HG03460 (cell line): ENCODE results near the gene TOMM6.
A peak's percentile ranks its signal among the peaks of the same experiment; 100 is the strongest.
"Not testable (repeated sequence)": the region's sequence is repeated elsewhere in the genome, so short reads cannot be mapped to it uniquely, and the experiment has no call there.

Source experiments
- ATAC-seq: cut with Tn5 transposase; IDR thresholded peaks from one replicate; pipeline ENCODE4 v1.9.1; 2021; ENCODE audit not compliant: unreplicated experiment

Gene TOMM6

DNA sequence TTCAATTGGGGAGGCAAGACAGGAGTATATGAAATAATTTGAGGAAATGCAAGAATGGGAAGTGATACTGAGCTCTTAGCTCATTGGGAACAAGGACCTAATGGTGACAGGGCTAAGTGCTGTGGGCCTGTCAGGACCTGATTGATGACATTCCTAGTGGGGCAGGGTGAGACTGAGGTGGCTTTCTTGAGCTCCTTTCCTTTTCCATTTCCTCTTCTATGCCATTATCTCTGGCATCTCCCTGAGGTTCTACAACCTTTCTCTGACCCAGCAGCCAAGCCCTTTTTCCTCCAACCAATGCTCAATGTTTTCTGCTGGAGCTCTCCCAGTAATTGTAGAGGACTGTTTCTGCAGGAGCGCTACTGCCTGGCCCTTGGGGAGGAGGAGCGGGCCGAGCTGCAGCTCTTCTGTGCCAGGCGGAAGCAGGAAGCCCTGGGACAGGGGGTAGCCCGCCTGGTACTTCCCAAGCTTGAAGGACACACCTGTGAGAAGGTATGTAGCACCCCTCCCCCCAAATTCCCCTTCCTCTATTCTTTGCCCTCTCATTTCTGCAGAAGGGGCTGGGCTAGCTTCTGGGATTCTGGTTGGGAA, 2.8 kb upstream of the TOMM6 start:
- ATAC-seq, result no peak

DNA sequence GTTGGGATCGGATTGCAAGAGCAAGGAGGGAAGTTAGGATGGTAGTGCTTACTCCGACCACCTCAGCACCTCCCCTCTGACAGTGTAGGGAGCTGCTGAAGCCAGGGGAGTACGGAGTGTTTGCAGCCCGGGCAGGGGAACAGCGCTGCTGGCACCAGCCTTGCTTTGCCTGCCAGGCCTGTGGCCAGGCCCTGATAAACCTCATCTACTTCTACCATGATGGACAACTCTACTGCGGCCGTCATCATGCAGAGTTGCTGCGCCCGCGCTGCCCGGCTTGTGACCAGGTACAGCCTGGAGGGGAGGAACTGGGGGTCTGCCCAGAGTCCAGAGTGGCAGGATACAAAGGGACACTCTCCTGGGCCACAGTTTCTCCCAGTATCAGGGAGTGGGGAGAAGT, 2.2 kb upstream of the TOMM6 start:
- no peak for ATAC-seq

DNA sequence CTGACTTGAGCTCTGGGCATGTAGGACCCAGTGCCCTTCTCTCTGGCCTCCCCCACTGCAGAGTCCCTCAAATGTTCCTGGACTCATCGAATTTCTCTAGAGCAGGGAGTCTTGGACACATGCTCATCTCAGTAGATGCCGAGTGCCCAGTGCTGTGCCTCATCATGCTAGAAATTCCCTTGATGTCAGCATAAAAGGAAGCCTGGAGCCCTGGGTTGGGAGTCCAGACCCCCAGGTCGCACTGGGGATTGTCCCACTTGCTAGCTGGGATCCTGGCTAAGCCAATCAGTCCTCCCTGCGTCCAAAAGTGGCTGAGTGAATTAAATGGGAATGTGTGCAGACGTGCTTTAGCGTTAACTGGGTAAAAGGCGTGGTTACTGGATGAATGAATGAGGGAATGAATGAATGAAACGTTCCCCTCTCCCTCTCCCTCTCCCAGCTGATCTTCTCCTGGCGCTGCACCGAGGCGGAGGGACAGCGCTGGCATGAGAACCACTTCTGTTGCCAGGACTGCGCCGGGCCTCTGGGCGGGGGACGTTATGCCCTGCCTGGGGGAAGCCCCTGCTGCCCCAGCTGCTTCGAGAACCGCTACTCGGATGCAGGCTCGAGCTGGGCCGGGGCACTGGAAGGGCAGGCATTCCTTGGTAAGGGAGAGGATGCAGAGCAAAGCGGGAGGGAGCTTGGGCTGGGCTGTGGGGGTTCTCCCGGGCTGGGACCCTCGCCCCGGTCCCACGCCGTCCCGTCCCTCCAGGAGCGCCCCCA, 1.6 kb upstream of the TOMM6 start:
- ATAC-seq, result peak; percentile 7

- peak; percentile 67 for ATAC-seq
Measured at GRCh38 chr6:41786451-41787218, 859 bp upstream of the TOMM6 start.

GRCh38 chr6:41789390-41789724, 1.9 kb downstream of the TOMM6 start:
- no peak for ATAC-seq

GRCh38 chr6:41790045-41790444, 2.6 kb downstream of the TOMM6 start:
- no peak for ATAC-seq

DNA sequence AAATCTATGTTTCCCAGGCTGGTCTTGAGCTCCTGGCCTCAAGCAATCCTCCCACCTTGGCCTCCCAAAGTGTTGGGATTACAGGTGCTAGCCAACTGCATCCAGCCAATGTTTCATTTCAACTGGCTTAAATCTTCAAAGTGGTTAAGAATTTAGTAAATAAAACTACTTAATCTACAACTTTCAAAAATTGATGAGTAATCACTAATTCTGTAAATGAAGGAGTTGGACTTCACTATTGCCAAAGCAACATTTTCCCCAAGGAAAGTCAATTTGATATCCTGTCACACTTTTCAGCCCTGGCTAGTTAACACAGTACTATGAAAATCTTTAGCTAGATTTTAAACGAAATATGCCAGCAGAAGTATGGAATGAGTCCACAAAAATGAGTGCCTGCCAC, 3.8 kb downstream of the TOMM6 start:
- ATAC-seq, result no peak

- no peak for ATAC-seq
Measured at GRCh38 chr6:41791984-41792383, 4.5 kb downstream of the TOMM6 start.

DNA sequence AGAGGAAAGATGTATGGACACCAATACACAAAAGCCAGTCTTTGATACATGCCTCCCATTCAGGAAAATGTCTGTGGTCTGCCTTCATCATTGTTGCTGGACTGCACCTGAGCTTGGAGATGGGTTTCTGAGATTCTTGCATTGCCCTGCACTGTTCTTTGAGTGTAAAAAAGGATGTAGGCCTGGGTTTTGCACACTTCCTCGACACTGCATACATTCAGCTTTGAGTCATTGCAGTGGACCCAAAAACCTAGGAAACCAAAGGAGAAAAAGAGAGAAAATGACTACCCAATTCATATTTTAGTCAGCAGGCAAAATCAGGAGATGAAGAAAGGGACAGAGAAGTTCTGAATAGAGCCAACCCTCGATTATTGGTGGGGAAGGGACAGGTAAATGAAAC, 9.0 kb downstream of the TOMM6 start:
- ATAC-seq, result no peak

GRCh38 chr6:41798901-41799558, 11.5 kb downstream of the TOMM6 start:
- ATAC-seq, result no peak

DNA sequence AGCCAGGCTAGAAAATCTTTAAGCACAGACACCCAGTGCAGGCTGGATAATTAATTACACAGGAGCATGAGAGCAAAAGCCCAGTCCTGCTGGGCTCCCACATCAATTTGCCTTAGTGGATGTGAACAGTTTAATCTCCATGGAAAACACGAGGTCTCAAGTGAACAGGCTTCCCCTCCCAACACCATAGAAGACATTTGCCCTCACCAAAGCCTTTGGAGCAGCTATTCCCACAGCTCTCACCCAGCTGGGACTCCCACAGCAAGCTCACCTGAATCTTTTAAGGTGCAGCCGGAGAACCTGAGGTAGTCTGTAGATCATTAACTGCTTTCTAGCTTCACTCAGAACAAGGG, 12.0 kb downstream of the TOMM6 start:
- no peak for ATAC-seq

GRCh38 chr6:41801380-41801779, 13.9 kb downstream of the TOMM6 start:
- ATAC-seq, result no peak

GRCh38 chr6:41805830-41806774, 18.6 kb downstream of the TOMM6 start:
- ATAC-seq, result no peak

GRCh38 chr6:41811095-41811494, 23.6 kb downstream of the TOMM6 start:
- ATAC-seq, result no peak

DNA sequence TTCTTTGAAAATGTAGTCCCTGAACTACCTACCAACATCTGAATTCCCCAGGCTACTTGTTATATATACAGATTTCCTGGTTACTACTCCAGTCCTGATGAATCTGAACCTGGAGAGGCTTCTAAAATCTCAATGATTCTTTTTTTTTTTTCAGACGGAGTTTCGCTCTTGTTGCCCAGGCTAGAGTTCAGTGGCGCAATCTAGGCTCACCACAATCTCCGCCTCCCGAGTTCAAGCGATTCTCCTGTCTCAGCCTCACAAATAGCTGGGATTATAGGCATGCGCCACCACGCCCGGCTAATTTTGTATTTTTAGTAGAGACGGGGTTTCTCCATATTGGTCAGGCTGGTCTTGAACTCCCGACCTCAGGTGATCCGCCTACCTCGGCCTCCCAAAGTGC, 24.5 kb downstream of the TOMM6 start:
- not testable (repeated sequence) for ATAC-seq

DNA sequence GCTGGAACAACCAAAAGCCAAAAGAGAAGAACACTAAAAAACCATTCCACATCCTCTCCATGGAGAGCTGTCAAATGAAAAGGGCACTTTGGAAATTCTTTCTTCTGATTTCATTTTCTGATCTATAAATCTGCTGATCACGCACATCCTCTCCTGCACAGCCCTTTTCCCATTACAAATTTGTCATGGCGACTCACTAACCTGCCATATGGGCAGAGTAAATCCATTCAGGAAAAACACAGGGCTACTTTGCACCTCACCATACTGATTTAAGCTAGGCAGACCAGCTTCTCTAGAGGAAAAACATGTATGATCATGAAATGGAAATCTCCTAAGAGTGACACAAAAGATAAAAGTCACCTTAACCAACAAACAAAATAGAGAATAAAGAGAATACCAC, 26.0 kb downstream of the TOMM6 start:
- no peak for ATAC-seq

GRCh38 chr6:41813956-41814355, 26.5 kb downstream of the TOMM6 start:
- no peak for ATAC-seq

DNA sequence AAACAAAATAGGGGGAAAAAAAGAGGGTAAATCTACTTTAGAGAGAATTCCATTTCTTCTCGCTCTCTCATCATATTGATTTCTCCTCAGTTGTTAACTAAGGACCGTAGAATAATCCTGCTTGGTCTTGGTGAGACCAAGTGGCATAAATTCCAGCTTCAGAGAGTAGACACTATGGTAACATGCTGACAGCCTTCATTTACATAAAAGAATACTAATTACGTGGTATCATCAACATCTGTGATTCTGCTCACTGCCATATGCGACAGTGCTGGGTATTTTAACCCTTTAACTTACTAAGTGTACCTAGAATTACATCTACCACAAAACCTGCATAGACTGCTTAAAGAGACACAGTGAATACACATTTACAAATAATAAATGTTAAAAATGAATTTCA, 27.1 kb downstream of the TOMM6 start:
- ATAC-seq, result no peak

- no peak for ATAC-seq
Measured at GRCh38 chr6:41815587-41815986, 28.1 kb downstream of the TOMM6 start.

DNA sequence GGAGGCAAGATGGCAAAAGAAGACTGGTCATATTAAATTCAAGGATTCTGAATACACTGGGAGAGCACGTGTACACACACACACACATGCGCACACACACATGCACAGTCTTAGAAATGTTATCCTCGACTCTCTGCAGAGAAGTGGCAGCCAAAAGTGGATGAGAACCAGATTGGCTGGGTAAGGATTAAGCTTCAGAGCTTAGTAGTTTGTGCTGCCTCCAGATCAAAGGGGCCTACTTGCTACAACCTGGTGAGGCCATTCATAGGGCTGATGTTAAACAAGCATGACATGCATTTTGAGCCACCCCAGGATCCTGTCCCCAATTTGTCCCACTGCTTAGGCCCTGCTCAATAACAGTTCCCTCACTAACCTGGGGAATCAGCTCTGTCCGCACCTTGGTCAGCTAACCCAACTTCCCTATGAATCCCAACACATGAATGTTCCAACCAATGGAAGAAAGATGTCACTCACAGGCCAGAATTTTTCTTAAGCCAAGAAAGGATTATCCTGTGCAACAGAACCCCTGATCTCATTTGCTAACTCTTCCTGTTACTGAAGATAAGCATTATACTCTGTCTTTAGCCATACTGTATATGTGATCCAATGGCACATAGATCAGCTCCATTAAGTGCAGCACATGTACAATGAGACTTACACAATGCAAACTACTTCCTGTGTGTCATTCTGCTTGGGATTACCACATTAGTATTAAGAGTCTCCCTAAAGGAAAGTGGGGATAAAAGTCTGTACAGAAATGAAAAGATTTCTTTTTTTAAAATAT, 31.0 kb downstream of the TOMM6 start:
- no peak for ATAC-seq
